Endothelial cell of umbilical vein (primary cell): Measurements from ENCODE around the gene PCYOX1L. TPM values are rescaled to one million over a fixed set of nuclear protein-coding genes. Genes with fewer than 3 reads are reported as not detected.

Source experiments
- BruUV-seq: library from RNA; stranded (reverse); fragments of 400-500 nt; replicated peaks from 2 replicates; lab custom pipeline; 2021; lab: Mats Ljungman, UMichigan
- CTCF ChIA-PET: fragments of 300-600, 350-600 bp; sonication (Branson Sonifier 250); formaldehyde crosslinking; loops from one replicate; lab custom pipeline; 2021; ENCODE audit warnings: antibody characterized with exemption, inconsistent platforms; lab: Charles Lee
- POLR2A ChIA-PET: fragments of 300-600, 350-600 bp; sonication (Branson Sonifier 250); formaldehyde crosslinking; loops from one replicate; lab custom pipeline; 2021; ENCODE audit warnings: antibody characterized with exemption, inconsistent platforms; lab: Charles Lee
- DNase-seq: peaks from one replicate; pipeline ENCODE4 v3.0.0-alpha.2; 2011; ENCODE audit warnings: low read depth, low spot score
- FAIRE-seq: peaks from 2 replicates; lab custom pipeline; 2011; peaks lifted over from hg19 to GRCh38; lab: Jason Lieb, UNC
- H2AFZ ChIP-seq: 2 replicates; pipeline ENCODE4 v1.6.0; 2012; ENCODE audit warnings: low read depth, low read length, control low read depth, inconsistent platforms
- H3K27ac ChIP-seq: 2 replicates; pipeline ENCODE4 v1.5.1; 2011; ENCODE audit warnings: low read depth, mild to moderate bottlenecking, control low read depth, low read length, moderate library complexity; ENCODE audit not compliant: insufficient read depth
- H3K27me3 ChIP-seq, 2 experiments: 2 replicates each; pipeline versions ENCODE4 v1.6.0 to v1.6.1; 2011; ENCODE audit warnings: low read length in 2 of 2, mixed read lengths in 1 of 2; ENCODE audit not compliant: control insufficient read depth in 2 of 2, insufficient read depth in 2 of 2
- H3K36me3 ChIP-seq, 2 experiments: 2 replicates in 1 of 2; 3 replicates in 1 of 2; pipeline ENCODE4 v1.5.1; 2011; ENCODE audit warnings: low read length in 2 of 2, mild to moderate bottlenecking in 1 of 2, moderate library complexity in 1 of 2; ENCODE audit not compliant: control insufficient read depth in 2 of 2, insufficient read depth in 2 of 2; ENCODE audit errors: extremely low read depth in 1 of 2
- H3K4me1 ChIP-seq: 3 replicates; pipeline ENCODE4 v1.5.1; 2011; ENCODE audit warnings: mild to moderate bottlenecking, low read length; ENCODE audit not compliant: control insufficient read depth, insufficient read depth; ENCODE audit errors: extremely low read depth
- H3K4me2 ChIP-seq: 2 replicates; pipeline ENCODE4 v1.6.1; 2011; ENCODE audit warnings: low read length, control low read depth, mixed read lengths; ENCODE audit not compliant: insufficient read depth
- H3K4me3 ChIP-seq, 3 experiments: fragments of 200-600 bp in 1 of 3; sonication (generic), shearing (Covaris generic) in 1 of 3; replicated peaks in 1 of 3; 2 replicates each; pipeline ENCODE4 v1.5.1; 2011 to 2016; ENCODE audit warnings: control low read depth in 3 of 3, low read length in 3 of 3, mild to moderate bottlenecking in 2 of 3, inconsistent platforms in 1 of 3, low read depth in 1 of 3, moderate library complexity in 1 of 3; ENCODE audit not compliant: insufficient read depth in 1 of 3
- H3K79me2 ChIP-seq: 2 replicates; pipeline ENCODE4 v1.6.0; 2012; ENCODE audit warnings: low read length, inconsistent platforms; ENCODE audit not compliant: control insufficient read depth, insufficient read depth
- H3K9ac ChIP-seq: replicated peaks from 2 replicates; pipeline ENCODE3; 2011; ENCODE audit warnings: low read length, control low read depth; ENCODE audit not compliant: insufficient read depth; ENCODE audit errors: extremely low read depth
- H3K9me1 ChIP-seq: replicated peaks from 3 replicates; pipeline ENCODE4 v1.6.0; 2011; ENCODE audit warnings: mild to moderate bottlenecking, low read length; ENCODE audit not compliant: control insufficient read depth, insufficient read depth; ENCODE audit errors: extremely low read depth
- H3K9me3 ChIP-seq: replicated peaks from 2 replicates; pipeline ENCODE4 v1.5.1; 2012; ENCODE audit warnings: low read length, inconsistent platforms; ENCODE audit not compliant: control insufficient read depth, insufficient read depth
- H4K20me1 ChIP-seq: replicated peaks from 2 replicates; pipeline ENCODE3; 2011; ENCODE audit warnings: mild to moderate bottlenecking, low read length; ENCODE audit not compliant: control insufficient read depth, insufficient read depth; ENCODE audit errors: extremely low read depth
- CTCF ChIP-seq, 2 donors: IDR thresholded peaks; 1 replicate in 1 of 2; 2 replicates in 1 of 2; pipeline ENCODE4 v1.5.1; 2011; ENCODE audit warnings: low read length in 2 of 2, mild to moderate bottlenecking in 2 of 2, moderate library complexity in 2 of 2, control low read depth in 1 of 2, inconsistent platforms in 1 of 2, low read depth in 1 of 2; ENCODE audit not compliant: insufficient read depth in 1 of 2; ENCODE audit errors: extremely low read depth in 1 of 2
- EZH2 ChIP-seq: IDR thresholded peaks from 2 replicates; pipeline ENCODE4 v1.6.1; 2012; ENCODE audit warnings: borderline replicate concordance, low read depth, mild to moderate bottlenecking, moderate library complexity, low read length, inconsistent platforms; ENCODE audit not compliant: severe bottlenecking
- FOS ChIP-seq: IDR thresholded peaks from 2 replicates; pipeline ENCODE4 v1.6.1; 2011; ENCODE audit warnings: mild to moderate bottlenecking, low read length, moderate library complexity, borderline replicate concordance; ENCODE audit not compliant: insufficient read depth
- GATA2 ChIP-seq: IDR thresholded peaks from 2 replicates; pipeline ENCODE4 v1.7.0; 2011; ENCODE audit warnings: low read depth, mild to moderate bottlenecking, moderate library complexity, mixed read lengths, low read length; ENCODE audit not compliant: insufficient read length, insufficient read depth
- JUN ChIP-seq: IDR thresholded peaks from 2 replicates; pipeline ENCODE4 v1.6.1; 2011; ENCODE audit warnings: borderline replicate concordance, low read depth; ENCODE audit not compliant: insufficient read length, insufficient read depth
- MYC ChIP-seq: IDR thresholded peaks from one replicate; pipeline ENCODE4 v1.6.1; 2011; ENCODE audit warnings: mild to moderate bottlenecking, low read depth, low read length
- POLR2A ChIP-seq: IDR thresholded peaks from 2 replicates; pipeline ENCODE4 v1.6.1; 2012; ENCODE audit warnings: low read depth, mild to moderate bottlenecking, control low read depth, low read length
- POLR2AphosphoS5 ChIP-seq: IDR thresholded peaks from 2 replicates; pipeline ENCODE4 v1.6.1; 2012; ENCODE audit warnings: low read depth, mild to moderate bottlenecking, control low read depth, low read length, moderate library complexity; ENCODE audit not compliant: insufficient read depth
- dilution Hi-C: fragments of 300-500 bp; cut with MboI; formaldehyde crosslinking; loops from one replicate; pipeline ENCODE4 v1.15.0; 2019; ENCODE audit warnings: low sequenced_read_pairs; ENCODE audit not compliant: extremely low pct_ligation_motif_present
- intact Hi-C: fragments of 100-400 bp; cut with micrococcal nuclease; formaldehyde crosslinking; loops from one replicate; pipeline ENCODE4 v1.10.0; 2022
- polyA plus RNA-seq, 4 experiments: library from polyadenylated mRNA; depleted of rRNA in 3 of 4; stranded (reverse) in 3 of 4; unstranded in 1 of 4; fragments of >200 nt; gene quantifications; 2 replicates each; pipeline versions ENCODE4 v1.2.1 to v1.2.3, GENCODE V29; 2011 to 2012; ENCODE audit warnings: missing spikeins in 1 of 4
- total RNA-seq: library from RNA; stranded (reverse); gene quantifications from 2 replicates; pipeline ENCODE4 v1.2.3, GENCODE V29; 2021
- TF ChIP-seq, protein P1 (sequence below): IDR thresholded peaks from 2 replicates; pipeline ENCODE4 v1.6.1; 2011; ENCODE audit not compliant: insufficient read depth, insufficient read length

PCYOX1L gene
- total and polyA plus RNA-seq, 2 donors (not counting 3 experiments of a cell fraction or from before 2014, with no cell fraction given): 23.3 to 28.1 TPM

GRCh38 chr5:149364719-149365118 lies 6.9 kb downstream of the PCYOX1L start:
- Histone ChIP-seq H3K4me1 (no peaks in the 10 kb centered on the region), H3K4me2 (no peak overlapping the region), H3K36me3 (no peaks in the 10 kb centered on the region), H2AFZ (no peak overlapping the region), H3K9me1 (no peaks in the 10 kb centered on the region), H3K4me3 (no peak overlapping the region), H3K9ac (no peak overlapping the region), H3K27ac (no peak overlapping the region), H3K79me2 (no peaks in the 10 kb centered on the region), H3K27me3 (no peaks in the 10 kb centered on the region), H4K20me1 (no peaks in the 10 kb centered on the region), H3K9me3 (no peaks in the 10 kb centered on the region)
- no peak for DNase-seq
- intact Hi-C loops: no loop called here
- no TSS peak for BruUV-seq
- no peak for FAIRE-seq
- TF ChIP-seq FOS (no peak), POLR2AphosphoS5 (no peak), MYC (no peak), JUN (no peak), CTCF (IDR thresholded peaks at IDR 0.05; ENCODE audit: extremely low read depth in 1 of 2, insufficient read depth in 1 of 2, low read depth in 1 of 2, low read length in 2 of 2) (no peak), EZH2 (no peak), POLR2A (no peak), GATA2 (no peak)
- TF ChIP-seq, protein P1, sequence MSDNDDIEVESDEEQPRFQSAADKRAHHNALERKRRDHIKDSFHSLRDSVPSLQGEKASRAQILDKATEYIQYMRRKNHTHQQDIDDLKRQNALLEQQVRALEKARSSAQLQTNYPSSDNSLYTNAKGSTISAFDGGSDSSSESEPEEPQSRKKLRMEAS: no peak
- POLR2A ChIA-PET: no interaction called here
- CTCF ChIA-PET: interaction anchor here (1.0 to 1.5 kb wide), 3 partner anchors 9 to 47 kb away, joined by 3 to 4 read pairs (median 3); no protein-coding TSS in a partner anchor
- dilution Hi-C loops: no loop called here
